ENCODE measurements around the gene BICDL2. TPM values are rescaled to one million over a fixed set of nuclear protein-coding genes. Genes with fewer than 3 reads are reported as not detected.
"Not testable (repeated sequence)": the region's sequence is repeated elsewhere in the genome, so short reads cannot be mapped to it uniquely, and the experiment has no call there.

BICDL2 gene, protein sequence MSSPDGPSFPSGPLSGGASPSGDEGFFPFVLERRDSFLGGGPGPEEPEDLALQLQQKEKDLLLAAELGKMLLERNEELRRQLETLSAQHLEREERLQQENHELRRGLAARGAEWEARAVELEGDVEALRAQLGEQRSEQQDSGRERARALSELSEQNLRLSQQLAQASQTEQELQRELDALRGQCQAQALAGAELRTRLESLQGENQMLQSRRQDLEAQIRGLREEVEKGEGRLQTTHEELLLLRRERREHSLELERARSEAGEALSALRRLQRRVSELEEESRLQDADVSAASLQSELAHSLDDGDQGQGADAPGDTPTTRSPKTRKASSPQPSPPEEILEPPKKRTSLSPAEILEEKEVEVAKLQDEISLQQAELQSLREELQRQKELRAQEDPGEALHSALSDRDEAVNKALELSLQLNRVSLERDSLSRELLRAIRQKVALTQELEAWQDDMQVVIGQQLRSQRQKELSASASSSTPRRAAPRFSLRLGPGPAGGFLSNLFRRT
- not detected in 2 replicates for total RNA-seq (2014; rRNA removed)
- not detected for polyA plus RNA-seq (2012)

DNA sequence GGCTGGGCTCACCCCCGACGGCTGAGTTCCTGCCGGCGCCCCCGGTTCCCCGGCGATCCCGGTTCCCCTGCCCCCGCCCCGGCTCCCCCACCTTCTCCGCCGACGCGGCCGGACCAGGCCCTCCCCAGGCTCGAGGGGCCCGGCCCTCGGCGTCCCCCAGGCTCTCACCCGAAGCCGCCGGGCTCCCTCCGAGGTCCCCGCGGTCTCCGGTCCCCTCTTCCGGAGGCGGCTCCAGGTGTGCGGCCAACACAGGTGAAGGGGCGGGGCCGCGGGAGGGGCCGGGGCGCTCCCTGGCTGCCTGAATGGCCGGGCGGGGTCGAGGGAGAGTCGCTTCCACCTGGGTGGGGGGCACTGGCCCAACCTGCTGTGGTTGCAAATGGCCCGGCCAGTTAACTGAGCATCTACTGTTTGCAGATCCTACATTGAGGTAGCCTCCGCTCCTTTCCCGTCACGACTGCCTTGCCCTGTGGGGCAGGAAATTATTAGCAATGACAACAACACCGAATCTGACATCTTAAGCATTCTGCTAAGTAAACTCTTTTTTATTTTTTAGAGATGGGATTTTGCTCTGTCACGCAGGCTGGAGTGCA is at the start of gene BICDL2:
BICDL2 (minus strand) TSS at position 219 of the 590 bp plus-strand sequence. CDS start 1,448 bp downstream, outside the sequence.
- no peak for DNase-seq (ENCODE audit: low read depth)

DNA sequence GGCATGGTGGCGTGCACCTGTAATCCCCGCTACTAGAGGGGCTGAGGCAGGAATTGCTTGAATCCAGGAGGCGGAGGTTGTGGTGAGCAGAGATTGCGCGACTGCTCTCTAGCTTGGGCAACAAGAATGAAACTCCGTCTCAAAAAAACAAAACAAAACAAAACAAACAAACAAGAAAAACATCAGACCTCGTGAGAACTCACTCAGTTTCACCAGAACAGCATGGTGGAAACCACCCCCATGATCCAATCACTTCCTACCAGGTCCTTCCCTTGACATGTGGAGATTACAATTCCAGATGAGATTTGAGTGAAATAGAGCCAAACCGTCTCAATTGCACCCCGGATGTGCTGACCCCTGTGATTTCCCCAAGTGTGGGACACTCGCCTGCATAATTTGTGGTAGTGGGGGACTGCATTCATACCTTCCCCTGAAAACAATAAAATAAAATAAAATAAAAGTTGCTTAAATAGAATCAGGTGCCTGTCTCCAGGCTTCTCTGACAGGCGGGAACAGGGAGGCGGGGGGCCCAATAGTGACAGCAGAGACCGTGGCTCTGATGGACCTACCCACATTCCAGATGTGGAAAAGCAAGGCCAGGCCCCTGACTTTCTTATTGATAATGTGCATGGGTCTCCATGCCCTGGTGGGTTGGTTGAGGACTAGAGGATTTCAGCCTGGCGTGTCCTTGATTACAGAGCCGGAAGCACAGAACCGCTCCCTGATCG is 49.3 kb upstream of the BICDL2 start:
- DNase-seq (ENCODE audit: low read depth), result no peak

DNA sequence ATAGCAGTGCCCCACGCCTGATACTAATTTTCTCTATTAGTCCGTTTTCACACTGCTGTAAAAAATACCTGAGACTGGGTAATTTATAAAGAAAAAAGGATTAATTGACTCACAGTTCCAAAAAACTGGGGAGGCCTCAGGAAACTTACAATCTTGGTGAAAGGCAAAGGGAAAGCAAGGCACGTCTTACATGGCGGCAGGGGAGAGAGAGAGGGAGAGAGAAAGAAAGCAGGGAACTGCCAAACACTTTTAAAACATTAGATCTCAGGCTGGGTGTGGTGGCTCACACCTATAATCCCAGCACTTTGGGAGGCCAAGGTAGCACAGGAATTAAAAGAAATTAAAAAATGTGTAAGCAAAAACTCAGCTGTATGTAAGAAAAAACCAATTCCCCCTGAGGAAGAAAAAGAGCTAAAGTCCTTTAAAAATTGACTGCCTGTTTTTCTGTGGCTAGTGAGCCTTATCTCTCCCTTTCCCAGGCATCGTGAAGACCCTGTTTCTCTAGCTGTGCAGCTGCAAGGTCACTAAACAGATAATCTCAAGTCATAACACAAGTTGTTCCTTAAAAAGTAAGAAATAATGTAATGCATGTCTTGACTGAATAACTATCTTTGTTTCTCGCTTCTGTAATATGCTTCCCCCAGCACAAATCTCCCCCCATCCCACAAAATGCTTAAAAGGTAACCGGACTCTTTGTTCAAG is 48.4 kb upstream of the BICDL2 start:
- no peak for DNase-seq (ENCODE audit: low read depth)

DNA sequence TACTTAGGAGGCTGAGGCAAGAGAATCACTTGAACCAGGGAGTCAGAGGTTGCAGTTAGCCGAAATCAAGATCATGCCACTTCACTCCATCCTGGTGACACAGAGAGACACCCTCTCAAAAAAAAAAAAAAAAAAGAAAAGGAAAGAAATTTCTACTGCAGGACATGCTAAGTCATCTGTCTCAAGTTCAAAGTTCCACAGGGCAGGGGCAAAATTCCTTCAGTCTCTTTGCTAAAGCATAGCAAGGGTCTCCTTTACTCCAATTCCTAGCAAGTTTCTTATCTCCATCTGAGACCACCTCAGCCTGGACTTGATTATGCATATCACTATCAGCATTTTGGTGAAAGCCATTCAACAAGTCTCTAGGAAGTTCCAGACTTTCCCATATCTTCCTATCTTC is 47.7 kb upstream of the BICDL2 start:
- no peak for DNase-seq (ENCODE audit: low read depth)

DNA sequence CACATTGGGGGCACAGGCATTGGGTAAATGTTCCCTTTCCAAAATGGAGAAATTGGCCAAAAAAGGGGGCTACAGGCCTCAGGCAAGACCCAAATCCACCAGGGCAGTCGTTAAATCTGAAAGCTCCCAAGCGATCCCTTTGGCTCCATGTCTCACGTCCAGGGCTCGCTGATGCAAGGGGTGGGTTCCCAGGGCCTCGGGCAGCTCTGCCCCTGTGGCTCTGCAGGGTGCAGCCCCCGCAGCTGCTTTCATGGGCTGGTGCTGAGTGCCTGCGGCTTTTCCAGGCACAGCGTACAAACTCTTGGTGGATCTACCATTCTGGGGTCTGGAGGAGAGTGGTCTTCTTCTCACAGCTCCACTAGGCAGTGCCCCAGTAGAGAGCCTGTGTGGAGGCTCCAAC is 46.7 kb upstream of the BICDL2 start:
- DNase-seq (ENCODE audit: low read depth), result not testable (repeated sequence)

DNA sequence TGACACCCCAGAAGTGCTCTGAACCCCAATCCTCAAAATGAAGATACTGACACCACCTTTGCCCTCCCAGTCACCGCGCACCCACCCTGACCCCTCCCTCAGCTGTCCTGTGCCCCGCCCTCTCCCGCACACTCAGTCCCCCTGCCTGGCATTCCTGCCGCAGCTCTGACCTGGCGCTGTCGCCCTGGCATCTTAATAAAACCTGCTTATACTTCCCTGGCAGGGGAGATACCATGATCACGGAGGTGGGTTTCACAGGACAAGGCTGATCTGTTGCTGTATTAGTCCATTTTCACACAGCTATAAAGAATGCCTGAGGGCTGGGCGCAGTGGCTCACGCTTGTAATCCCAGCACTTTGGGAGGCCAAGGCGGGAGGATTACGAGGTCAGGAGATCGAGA is 45.2 kb upstream of the BICDL2 start:
- DNase-seq (ENCODE audit: low read depth), result not testable (repeated sequence)

DNA sequence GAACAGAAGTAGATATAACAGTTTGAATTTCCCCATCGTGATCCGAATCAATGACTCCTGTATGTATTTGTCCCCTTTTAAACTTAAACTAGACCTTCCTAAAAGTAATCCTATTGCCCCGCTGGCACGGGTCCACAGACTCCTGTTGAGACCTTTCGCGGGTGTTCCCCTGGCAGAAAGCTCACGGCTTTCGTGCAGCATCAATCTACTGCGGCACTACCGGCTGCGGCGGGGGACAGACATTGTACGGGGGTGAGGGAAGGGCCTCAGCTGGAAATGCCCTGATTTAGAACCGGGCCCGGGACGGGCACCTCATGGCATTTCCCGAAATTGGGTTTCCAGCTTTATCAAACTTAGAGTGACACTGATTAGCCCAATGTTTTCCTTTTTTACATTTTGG is 43.3 kb upstream of the BICDL2 start:
- no peak for DNase-seq (ENCODE audit: low read depth)

DNA sequence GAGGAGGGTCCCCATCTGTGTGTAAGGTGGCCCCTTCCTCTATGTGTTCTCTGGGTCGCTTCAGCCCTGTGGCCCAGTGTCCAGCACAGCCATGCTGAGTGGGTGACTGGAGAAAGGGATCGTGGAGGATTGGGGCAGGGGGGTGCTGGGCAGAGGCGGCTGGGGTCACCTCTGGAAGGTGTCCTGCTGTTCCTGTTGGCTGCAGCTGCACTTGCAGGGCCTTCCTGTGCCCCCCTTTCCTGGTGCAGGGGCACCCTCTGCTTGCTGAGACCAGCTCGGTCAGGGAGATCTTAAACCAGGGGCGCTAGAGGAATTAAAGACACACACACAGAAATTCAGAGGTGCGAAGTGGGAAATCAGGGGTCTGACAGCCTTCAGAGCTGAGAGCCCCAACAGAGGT is 39.8 kb upstream of the BICDL2 start:
- no peak for DNase-seq (ENCODE audit: low read depth)

DNA sequence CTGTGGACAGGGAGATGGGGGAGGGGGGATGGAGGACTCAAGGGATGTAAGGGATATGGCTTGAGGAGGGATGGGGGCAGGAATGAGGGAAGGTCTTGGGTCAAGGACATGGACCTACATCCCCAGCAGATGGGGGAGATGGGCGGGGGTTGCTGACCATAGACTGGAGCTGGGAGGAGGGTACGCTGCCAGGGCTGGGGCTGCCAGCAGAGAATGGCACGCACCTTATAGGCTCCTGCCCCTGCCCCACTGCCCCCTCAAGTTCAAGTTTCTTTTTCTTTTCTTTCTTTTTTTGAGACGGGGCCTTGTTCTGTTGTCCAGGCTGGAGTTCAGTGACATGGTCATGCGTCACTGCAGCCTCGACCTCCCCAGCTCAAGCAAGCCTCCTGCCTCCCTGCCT is 39.2 kb upstream of the BICDL2 start:
- DNase-seq (ENCODE audit: low read depth), result not testable (repeated sequence)

DNA sequence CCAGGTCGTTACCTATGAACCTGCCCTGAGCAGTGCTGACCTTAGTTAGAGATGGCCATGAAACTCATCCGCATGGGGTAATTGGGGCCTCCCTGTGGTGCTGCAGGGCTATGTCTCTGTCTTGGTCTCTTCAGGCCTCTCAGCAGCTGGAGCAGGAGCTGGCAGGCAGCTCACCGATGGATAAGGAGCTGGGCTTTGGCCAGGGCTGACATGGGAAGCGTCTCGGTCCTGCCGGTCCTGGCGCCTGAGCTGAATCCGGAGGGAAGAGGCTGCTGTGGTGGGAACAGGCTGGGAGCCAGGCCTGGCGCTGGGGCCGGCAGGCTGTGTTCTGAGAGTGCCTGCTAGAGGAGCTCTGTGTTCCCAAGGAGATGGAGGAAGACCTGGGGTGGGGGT is 38.8 kb upstream of the BICDL2 start:
- DNase-seq (ENCODE audit: low read depth), result no peak

DNA sequence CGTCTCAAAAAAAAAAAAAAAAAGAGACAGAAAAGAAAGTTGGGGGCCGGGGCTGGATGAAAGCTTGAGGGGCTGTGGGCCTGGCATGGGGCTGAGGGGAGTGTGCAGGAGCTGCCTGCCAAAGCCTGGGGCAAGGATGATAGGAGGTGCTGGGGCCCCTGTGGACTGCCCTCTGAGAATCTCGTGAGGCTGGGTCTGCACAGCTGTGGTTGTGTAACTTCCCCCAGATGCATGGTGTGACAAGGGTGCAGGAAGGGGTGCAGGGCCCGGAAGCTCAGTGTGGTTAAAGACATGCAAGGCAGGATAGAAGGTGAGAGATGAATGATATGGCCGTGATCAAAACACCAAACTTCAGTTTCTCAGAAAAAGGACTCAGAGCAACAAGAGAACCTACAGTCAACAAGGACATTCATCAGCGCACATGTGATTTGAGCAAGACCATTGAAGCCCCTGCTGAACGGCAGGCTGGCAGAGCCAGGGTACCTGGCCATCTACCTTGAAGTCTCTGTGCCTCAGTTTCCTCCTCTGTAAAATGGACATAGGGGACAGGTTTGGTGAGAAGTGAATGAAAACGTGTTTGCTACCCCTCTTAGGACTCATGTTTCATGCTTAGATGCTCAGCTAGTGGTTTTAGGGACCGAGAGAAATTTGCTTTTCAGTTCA is 38.2 kb upstream of the BICDL2 start:
- no peak for DNase-seq (ENCODE audit: low read depth)

DNA sequence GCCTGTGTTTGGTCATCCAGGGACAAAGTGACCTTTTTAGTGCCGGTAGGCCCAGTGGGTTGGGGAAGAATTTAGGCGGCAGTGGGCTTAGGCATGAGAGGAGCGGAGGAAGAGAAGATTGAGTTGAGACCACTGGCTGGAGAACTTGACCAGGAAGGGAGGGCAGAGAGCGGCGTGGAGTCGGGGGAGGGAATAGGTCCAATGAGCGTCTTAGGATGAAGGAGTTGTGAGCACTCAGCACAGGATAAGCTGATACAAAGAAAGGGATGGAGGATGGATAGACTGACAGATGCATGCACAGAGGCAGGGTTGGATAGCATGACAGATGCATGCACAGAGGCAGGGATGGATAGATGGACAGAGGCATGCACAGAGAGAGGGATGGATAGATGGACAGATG is 36.7 kb upstream of the BICDL2 start:
- DNase-seq (ENCODE audit: low read depth), result no peak

DNA sequence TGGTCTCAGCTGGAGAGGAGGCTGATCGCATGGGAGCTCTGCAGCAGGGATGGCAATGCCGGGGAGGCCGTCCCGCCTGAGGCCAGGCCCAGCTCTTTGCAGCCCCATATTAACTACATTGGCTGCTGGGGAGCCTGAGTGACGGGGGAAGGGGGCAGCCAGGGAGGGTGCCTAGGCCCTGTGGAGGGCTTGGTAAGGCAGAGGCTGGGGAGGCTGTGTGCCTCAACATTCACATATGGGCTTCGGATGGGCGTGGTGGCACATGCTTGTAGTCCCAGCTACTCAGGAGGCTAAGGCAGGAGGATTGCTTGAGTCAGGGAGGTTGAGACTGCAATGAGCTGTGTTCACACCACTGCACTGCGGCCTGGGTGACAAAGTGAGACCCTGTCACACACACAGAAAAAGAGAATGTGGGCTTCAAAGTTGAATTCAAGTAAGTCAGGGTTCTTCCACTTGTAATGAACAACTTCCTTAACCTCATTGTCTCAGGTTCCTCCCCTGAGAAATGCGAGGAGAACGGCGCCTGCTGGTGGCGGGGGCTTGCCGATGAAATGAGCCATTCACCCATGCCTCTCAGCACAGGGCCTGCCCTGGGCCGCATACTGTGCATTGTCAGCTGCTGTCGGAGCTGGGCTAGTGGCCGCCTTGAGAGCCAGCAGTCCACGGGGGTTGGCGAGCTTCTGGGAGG is 36.0 kb upstream of the BICDL2 start:
- not testable (repeated sequence) for DNase-seq (ENCODE audit: low read depth)

DNA sequence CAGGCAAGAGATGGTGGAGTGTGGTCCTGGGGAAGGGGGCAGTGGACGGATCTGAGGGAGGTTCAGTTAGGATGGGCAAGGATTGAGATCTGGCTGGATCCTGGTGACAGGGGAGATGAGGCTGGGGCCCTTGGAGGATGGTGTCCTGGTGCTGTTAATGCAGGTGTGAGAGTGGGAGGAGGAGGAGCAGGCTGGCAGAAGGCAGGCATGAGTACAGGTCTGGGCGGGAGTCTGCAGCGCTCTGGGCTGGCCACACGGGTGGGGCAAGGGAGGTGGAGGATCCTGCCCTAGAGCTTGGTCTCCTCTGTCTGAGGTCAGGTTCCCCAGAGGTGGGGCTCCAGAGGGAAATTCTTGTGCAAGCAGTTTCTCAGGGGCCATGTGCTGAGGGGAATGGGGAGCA is 35.4 kb upstream of the BICDL2 start:
- DNase-seq (ENCODE audit: low read depth), result not testable (repeated sequence)

DNA sequence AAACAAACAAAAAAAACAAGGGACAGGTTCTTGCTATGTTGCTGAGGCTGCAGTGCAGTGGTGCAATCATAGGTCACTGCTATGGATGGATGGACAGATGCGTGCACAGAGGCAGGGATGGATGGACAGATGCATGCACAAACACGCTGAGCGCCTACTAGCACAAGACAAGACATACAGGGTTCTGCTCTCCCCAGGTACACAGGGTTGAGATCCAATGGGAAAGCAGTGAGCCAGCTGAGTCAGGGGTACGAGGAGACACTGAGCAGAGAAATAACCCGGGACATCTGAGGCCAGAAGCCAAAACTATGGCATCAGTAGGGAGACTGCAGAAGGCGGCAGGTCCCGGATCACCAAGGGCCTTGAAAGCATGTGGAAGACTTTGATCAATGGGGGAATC is 34.9 kb upstream of the BICDL2 start:
- DNase-seq (ENCODE audit: low read depth), result no peak

DNA sequence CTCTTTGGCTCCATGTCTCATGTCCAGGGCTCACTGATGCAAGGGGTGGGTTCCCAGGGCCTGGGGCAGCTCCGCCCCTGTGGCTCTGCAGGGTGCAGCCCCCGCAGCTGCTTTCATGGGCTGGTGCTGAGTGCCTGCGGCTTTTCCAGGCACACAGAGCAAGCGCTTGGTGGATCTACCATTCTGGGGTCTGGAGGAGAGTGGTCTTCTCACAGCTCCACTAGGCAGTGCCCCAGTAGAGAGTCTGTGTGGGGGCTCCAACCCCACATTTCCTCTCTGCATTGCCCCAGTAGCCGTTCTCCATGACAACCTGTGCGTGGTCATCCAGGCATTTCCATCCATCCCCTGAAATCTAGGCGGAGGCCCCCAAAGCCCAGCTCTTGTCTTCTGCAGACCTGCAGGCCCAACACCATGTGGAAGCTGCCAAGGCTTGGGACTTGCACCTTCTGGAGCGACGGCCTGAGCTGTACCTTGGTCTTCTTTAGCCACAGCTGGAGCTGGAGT is 33.9 kb upstream of the BICDL2 start:
- no peak for DNase-seq (ENCODE audit: low read depth)

DNA sequence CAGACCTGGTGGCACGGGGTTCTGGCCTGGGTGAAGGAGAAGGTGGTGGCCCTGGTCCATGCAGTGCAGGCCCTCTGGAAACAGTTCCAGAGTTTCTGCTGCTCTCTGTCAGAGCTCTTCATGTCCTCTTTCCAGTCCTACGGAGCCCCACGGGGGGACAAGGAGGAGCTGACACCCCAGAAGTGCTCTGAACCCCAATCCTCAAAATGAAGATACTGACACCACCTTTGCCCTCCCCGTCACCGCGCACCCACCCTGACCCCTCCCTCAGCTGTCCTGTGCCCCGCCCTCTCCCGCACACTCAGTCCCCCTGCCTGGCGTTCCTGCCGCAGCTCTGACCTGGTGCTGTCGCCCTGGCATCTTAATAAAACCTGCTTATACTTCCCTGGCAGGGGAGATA is 32.4 kb upstream of the BICDL2 start:
- not testable (repeated sequence) for DNase-seq (ENCODE audit: low read depth)

DNA sequence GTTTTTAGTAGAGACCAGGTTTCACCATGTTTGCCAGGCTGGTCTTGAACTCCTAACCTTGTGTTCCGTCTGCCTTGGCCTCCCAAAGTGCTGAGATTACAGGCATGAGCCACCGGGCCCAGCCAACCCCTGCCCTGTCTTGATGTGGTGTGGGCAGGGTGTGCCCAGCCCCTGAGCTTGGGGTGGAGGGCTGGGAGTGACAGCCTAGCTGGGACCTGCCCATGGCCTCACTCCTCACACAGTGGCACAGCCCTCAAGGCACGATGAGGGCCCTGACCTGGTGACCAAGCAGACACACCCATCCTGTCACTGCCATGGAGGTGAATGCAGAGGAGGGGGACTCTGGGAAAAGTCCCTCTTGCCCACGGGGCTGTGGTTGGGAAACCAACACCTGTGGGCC is 31.7 kb upstream of the BICDL2 start:
- no peak for DNase-seq (ENCODE audit: low read depth)

DNA sequence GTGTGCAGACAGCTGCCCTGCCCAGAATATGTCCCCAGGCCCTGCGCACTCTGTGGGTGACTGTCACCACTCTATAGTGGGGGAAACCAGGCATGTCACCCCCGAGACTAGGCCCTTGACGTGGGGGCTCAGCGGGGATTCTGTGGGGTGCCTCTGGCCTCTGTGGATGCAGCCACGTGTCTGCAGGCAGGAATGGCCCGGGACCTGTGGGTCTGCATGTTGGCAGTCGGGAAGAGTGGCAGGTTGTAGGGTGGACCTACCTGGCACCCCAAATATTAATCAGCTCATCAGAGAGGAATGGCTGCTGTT is 29.6 kb upstream of the BICDL2 start:
- no peak for DNase-seq (ENCODE audit: low read depth)

DNA sequence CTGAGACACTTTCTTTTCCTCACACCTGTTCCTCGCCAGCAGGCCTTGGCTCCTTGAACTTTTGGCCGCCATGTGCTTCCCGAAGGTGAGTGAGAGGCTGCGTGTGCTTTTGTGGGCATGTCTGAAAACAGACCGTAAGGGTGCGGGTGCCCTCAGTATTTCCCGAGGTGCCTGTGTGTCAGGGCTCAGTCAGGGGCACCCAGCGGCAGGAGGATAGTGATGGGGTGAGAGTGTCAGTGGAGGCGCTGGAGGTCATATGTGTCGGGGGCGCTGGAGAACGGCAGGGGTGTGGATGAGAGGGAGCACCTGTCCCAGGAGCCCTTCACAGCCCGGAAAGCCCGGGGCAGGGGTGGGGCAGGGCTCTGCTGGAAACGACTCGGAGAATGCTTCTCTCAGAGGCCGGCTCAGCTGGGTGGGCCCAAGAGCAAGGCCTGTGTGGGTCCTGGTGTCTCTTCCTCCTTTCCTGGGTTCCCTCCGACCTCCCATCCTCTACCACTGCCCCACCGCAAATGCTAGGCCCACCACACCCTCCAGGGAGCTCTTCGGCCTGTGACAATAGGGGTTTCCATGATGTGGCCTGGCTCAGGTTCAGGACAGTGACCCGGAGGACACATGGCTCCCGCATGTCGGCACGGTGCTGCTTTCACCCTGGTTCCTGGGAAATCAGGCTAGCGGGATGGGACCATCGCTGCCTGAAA is 29.1 kb upstream of the BICDL2 start:
- DNase-seq (ENCODE audit: low read depth), result no peak

Measured in LHCN-M2 (cell line).